GM19023 (cell line): ENCODE data around the gene PCYT1B.
A peak's percentile ranks its signal among the peaks of the same experiment; 100 is the strongest.
"Not testable (repeated sequence)": the region's sequence is repeated elsewhere in the genome, so short reads cannot be mapped to it uniquely, and the experiment has no call there.

Experiments used
- ATAC-seq: cut with Tn5 transposase; IDR thresholded peaks from one replicate; pipeline ENCODE4 v1.9.1; 2021; ENCODE audit warnings: mild to moderate bottlenecking, moderate library complexity; ENCODE audit not compliant: unreplicated experiment

Gene PCYT1B

DNA sequence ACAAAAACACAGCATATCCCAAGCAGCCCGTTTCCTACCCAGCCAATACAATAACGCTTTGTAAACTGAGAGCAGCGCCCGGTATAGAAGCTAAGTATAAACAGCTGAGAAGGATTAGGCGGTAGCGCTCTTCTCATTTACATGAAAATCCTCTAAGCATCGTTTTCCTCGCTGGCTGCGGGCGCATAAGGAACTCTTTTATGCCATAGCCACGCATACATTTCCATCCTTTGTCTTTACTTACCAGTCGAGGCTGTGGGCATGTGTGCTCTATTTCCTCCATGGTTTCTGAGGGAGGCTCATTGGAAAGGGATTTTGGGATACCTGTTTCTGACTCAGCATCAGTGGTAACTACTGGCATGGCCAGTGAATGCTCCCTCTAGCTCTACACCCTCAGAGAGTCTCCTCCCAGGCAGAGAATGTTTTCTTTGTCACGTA, 383 bp downstream of the PCYT1B start:
- peak; percentile 18 for ATAC-seq

DNA sequence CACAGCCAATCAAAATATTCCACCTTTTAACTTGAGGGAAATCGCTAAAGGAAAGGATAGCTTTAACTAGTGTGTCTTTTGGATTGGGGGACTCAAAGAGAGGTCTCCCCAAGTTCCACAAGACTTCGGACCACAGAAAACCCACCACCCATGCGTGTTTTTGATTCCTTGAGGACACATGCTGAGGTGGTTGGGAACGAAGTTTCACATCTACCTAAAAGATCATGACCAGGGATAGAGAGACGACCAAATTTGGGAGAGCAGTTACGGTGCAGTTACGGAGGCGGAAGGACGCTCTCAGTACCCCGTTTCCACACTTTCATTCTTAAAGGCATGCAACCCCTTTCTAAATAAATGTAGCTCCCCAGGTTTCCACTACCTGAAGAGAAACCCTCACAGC, 1.1 kb downstream of the PCYT1B start:
- ATAC-seq = no peak

DNA sequence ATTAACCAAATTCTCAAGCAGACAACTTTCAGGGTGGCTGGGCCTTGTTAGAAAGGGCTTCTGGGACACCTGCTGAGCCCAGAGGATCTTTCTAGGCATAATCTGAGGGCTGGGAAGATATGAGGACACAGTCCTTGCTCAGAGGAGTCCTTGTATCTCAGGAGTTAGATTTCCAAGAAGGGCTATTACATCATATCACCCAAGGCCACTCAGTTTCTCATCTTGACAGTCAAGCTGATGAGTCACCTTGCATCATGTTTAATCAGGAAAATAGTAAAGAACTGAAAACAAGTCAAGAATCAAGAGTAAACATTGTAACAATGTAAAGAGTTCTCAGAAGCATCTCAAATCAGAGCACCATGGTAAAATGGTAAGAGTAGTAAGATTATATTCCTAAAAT, 4.0 kb downstream of the PCYT1B start:
- no peak for ATAC-seq

DNA sequence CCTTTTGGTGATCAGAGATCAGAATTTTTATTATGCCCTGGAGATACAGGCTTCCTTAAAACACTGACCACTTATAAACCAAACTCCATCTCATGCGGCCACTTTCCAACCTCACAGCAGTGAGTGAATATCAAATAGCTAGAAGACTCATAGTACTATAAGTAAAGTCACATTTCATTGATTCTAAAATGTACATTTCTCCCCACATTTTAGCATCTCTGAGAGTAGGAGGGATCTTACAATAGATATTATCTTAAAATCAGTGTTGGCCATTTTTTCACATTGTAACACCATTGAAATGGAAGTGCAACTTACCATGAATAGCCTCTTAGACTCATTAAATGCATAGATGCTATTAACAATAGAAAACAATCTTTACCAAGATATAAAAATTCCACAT, 17.4 kb downstream of the PCYT1B start:
- ATAC-seq = no peak

DNA sequence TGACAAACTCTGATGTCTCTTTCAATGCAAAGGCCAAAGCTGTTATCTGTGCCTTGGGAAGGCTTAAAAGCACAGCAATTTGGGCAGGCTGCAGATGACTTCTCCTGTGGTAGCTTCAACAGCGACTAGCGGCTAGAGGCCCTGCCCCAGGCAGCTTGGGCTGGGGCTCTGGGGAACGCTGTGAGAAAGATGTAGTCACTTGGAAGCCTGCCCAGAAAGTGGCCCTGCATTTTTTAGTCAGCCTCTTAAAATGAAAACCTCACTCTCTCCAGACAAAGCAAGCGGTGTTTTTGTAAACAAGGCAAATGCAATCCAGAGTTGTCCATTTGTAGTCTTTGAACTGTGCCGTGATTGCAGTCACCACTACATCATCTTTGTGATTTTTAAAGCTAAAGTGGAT, 27.5 kb downstream of the PCYT1B start:
- no peak for ATAC-seq

DNA sequence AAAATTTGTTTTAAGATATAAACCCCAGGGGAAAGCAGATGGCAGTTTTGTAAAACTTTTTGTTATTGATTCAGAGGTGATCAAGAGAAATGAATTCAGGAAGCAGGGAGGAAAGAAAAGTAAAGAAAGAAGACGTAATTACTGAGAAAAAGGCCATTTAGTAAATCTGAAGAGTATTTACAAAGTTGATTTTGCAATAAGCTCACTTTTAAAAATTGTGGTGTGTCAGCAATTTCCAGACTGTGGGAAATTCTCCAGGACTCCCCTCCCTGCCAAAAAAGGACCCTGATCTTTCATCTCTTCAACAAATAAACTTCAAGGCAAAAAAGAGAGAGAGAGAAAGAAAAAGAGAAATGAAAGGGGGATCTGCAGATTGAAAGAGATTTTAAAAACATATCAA, 36.6 kb downstream of the PCYT1B start:
- no peak for ATAC-seq

DNA sequence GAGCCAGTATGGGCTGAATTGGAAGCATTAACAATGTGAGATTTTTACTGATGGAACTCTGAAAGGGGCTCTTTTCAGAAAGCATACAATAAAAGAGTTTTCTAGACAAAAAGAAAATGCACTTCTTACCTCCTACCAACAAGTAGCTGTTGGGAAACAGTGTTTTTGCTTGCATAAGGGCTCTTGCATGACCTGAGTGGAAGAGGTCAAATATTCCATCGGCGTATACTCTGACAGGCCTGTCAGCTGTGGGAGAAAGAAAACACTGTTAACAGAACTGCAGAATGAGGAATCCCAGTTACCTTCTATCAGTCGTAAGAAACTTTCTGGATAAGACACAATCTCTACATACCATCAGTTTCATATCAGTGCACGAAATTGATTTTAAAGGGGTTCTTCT, 39.5 kb downstream of the PCYT1B start:
- no peak for ATAC-seq

DNA sequence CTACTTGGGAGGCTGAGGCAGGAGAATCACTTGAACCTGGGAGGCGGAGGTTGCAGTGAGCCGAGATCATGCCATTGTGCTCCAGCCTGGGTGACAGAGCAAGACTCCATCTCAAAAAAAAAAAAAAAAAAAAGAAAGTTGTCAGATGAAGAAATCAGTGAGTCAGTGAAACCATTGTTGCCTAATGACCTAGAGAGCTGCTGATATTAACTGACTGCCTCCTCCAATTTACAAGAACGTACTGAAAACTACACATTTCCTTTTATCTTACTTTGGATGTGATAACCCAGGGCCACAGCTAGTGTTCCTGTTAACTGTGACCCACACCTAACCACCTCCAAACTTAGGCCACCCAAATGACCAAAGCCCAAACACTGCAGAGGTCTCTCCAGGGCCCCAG, 41.2 kb downstream of the PCYT1B start:
- ATAC-seq = not testable (repeated sequence)

DNA sequence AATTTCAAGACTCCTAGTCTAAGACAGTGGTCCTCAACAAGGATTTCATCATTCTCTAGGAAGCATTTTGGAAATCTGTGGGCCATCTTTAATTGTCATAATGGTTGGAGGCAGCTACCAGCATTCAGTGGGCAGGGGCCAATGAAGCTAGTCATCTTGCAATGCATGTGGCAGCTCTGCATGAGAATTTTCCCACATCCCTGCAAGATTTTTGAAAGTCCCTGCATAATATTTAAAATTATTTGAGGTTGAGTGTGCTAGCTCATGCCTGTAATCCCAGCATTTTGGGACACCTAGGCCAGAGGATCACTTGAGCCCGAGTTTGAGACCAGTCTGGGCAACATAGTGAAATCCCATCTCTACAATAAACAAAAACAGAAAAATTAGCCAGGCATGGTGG, 44.0 kb downstream of the PCYT1B start:
- ATAC-seq = no peak

DNA sequence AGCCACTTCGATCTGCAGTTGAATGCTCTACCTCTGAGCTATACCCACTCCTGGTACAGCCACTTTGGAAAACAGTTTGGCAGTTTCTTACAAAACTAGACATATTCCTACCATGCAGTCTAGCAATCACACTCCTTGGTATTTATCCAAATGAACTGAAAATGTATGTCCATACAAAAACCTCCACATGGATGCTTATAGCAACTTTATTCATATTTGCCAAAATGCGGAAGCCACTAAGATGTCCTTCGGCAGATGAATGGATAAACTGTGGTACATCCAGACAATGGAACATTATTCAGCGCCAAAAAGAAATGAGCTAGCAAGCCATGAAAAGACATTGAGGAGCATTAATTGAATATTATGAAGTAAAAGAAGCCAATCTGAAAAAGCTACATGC, 45.3 kb downstream of the PCYT1B start:
- ATAC-seq = no peak

DNA sequence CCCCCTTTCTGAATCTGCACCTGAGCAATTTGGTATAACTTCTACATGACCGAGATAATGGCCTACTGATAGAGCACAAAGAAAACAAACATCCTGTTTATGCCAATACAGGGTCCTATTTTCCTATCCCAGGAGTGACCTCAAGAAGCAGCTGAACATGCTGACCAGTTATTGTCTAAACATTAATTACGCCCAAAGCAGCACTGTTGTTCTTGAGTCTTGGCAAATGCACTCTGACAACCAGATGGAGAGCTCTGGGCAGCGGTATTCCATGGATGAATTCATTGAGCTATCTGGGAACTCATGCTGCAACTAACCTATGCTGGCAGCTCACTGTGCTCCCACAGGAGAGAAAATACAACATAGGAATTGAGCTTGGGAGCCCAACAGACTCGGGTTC, 52.6 kb downstream of the PCYT1B start:
- no peak for ATAC-seq

DNA sequence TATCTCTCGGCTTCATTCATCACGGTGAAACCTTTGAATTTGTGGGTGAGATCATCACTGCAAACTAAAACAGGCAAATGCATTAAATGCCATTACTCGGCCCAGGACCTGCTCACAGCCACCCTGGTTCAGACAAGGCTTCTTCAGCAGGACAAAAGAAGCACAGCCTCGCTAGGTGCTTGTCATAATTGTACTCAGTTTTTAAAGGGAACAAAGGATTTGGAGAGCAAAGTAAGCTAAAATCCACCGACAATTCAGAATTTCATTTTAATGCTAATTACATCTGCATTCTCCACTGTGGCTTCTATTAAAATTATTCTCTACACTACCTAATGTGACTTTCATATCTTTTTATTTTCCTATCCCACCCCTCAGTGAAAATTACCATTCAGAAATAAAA, 57.0 kb downstream of the PCYT1B start:
- ATAC-seq = no peak

DNA sequence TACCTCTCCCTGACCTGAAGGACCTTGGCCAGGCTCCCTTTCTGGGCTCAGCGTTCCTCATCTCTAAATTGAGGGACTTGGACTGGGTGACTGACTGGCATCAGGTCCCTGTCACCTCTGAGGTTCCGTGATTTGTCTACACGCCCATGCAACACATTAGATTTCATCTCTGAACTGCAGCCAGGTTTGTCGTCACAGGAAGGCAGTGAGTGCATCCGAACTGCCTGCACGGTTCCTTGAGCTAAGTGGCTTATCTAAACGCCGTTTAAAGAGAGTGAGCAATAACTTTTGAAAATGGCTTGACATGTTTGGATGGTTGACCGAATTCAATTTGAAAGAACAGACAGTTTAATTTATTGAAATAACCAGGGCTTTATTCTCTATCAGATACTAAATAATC, 70.1 kb downstream of the PCYT1B start:
- ATAC-seq = no peak

DNA sequence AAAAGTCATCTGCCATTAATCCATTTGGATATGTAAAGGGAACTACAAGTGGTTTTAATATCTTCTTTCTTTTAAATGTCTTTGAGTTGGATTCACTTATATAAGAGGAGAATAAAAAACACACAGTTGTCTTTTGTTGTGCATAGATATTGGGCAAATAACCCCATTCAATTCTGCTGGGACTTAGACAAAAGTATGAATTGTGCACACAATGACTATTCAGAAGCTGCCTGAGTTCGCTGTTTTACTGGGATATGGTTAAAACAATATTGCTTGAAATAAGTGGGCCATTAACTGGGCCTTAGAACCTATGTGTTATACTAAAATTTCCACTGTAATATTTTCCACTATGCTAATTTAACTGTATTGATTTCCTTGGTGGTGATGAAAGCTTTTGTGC, 71.7 kb downstream of the PCYT1B start:
- no peak for ATAC-seq

DNA sequence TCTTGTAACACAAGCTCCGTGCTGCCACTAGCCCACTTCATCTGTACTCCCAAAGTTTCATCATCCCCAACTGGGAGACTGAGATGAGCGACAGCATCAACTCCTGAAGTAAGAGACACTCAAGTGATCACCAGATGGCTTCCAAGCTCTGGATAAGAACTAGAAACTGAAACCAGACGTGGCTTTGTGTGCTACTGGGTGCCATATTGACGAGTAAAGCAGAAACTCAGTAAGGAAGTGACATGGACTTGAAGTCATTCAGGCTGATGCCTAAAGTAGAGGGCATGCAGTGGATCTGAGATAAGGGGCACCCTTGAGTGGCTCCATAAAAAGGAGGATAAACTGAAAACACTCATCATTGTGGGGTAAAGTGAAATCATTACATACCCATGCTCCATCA, 72.4 kb downstream of the PCYT1B start:
- no peak for ATAC-seq

DNA sequence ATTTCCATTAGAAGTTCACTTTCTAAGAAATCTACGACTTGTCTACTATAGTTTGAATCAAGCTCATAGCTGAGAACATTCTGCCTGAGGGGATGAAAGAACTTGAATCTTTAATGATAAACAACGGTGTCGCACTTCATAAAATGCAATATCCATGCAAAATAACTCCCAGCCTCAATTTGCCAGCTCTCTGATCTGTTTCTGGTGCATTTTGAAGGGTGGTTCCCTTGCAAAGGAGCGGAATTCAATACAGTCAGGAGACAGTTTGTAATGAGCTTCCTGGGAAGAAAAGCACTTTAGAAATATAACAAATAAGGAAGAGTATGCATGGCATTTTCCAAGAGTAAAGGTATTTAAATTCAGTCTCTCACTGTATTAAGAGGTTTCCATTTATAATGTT, 80.0 kb downstream of the PCYT1B start:
- ATAC-seq = no peak

DNA sequence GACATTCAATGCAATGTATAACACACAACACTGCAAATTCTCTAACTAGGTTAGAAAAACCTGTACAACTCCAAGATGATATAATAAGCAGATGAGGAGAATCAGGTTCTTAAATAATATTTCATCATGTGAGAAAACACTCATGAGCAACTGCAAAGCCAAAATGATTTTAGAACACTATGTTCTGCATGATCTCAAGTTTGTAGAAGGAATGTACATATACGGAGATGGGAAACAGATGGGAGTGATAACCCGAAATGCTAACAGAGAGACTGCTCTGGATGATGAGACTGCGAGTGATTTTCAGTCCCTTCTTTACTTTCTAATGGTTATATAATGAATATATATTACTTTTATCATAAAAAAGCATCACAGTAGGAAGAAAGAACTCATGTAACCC, 80.9 kb downstream of the PCYT1B start:
- ATAC-seq = no peak

DNA sequence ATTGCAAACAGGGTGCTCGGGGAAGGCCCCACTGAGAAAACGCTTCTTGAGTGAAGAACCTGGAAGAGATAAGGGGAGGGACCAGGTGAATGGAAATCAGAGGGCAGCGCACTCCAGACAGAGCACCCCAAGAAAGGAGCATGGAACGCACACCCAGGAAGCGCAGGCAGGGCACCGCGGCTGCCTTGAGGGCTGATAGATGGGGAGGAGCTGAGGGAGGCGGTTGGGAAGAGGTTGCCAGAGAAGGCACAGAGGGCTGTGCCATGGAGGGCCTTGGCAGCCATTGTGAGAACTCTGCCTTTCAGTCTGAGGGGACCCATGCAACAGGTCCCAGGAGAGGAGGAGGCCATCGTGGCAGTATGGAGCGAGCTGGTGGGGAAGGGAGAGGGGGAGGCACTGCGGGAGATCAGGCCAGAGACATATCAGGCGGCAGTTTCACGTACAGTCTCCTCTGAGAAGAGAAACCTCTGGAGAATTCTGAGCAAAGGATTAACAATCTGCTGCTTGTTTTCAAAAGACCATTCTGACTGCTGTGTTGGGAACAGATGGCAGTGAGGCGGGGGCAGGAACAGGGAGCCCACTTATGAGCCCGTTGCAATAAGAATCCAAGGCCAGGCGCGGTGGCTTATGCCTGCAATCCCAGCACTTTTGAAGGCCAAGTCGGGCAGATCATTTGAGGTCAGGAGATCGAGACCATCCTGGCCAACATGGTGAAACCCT, 83.7 kb downstream of the PCYT1B start:
- ATAC-seq = no peak

DNA sequence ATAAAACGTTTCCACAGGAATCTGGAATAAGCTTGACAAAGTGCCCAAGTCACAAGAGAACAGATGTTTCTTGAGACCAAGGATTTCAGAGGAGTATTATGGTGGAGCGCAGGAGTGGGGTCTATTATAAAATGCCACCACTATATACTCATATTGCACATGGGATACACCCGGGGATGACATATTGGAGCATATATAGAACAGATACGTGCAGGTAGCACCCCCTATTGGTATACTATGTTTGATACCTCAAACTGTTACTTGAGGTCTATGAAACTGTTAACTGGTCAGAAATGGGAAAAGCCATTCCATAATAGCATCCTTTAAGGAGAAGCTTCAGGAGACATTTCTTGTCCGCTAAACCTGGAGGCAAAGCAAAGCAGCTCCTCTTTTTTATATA, 86.0 kb downstream of the PCYT1B start:
- ATAC-seq = no peak

DNA sequence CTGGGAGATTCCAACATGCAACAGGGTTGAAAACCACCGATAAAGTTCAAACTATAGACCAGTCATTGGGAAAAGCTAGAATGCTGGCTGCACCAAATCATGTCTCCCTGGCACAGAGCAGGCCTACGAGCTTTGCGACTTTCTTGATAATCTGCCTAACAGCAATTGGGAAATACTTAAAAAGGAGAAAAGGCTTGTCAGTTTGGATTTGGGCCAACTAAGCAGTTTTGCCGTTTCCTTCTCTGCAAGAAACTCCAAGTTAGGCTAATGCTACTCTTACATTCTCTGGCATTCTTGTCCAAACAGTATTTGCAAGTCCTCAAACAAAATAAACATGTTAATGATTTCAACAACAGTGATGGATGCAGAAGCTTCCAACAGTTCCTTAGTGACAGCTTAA, 94.1 kb downstream of the PCYT1B start:
- no peak for ATAC-seq

DNA sequence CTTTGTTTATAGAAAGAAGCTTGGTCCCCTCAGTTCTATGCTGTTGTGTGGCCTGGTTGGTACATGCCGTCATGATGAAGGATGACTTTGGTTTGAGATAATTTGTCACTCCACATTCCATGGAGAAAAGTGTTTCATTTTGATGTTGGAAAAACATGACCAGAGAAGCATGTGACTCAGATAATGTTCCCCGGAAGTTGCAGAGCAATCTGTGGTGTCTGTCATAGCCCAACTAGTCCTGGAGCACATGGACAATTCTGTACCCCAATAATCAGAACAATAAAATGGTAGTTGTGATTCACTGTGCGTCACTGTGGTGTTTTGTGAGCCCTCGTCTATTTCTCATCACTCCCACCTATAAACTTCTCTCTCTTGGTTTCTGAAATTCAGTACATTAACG, 97.0 kb downstream of the PCYT1B start:
- ATAC-seq = no peak

DNA sequence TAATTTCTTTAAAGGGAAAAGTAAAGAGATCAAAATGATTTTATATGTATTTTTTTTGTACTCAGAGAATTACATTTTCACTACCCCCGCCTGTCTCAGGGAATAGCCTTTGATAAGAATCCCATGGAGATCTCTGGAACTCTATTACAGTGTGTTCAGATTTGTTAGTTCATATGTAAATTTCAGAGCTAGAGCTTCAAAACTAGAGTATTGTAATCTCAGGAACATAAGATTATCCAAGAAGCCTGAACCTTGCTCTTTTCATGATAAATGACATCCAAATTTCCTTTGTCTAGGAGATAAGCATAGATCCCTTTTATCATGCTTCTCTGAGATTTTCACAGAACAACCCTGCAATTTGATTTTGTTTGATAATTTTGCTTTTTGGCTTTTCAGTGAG, 99.2 kb downstream of the PCYT1B start:
- no peak for ATAC-seq

DNA sequence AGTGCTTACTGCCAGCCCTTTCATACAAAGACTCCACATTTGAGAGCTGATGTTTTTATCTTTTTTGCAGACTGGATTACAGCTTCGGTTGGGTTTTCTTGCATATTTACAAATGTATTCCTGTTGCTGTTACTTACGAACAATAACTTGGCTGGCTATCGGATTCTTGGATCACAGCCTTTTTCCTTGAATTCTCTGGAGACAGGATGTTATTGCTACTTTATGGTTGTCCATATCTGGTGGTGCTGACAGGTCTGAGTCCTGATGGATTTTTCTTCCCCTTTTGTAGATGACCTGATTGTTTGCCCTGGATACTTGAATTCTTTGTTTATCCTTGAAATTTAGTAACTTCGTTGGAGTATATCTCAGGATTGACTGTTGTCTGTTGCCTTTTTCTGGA, 104.4 kb downstream of the PCYT1B start:
- ATAC-seq = no peak
